ENCODE measurements around the gene ERC2. TPM values are rescaled to one million over a fixed set of nuclear protein-coding genes. Genes with fewer than 3 reads are reported as not detected.

Gene ERC2
- total and polyA plus RNA-seq, 12 donors = 0.22 to 4.2 (median 1.7) TPM

- no peaks in the 10 kb centered on the region for H3K9me3 ChIP-seq
- DNase-seq (no peak), ATAC-seq (no peak)
- intact Hi-C loops (cut with DNase I) = no loop called here
- H3K27me3 ChIP-seq = peaks cover 0 to 19% (median 0%) of the 10 kb centered on the region in 7 donors
- TF ChIP-seq CTCF (IDR thresholded peaks at IDR 0.05) = no peak
- H3K4me1 ChIP-seq = peaks cover 0 to 14% (median 0%) of the 10 kb centered on the region in 9 donors
- H3K4me3 ChIP-seq = no peak overlapping the region
- 42 to 44% methylated on average over 4 of the region's 4 CpGs for WGBS, 2 donors
- no peaks in the 10 kb centered on the region for H3K36me3 ChIP-seq
- H3K27ac ChIP-seq = no peak overlapping the region
These were observed 850.9 kb downstream of the ERC2 start for GRCh38 chr3:55617385-55617784.

DNA sequence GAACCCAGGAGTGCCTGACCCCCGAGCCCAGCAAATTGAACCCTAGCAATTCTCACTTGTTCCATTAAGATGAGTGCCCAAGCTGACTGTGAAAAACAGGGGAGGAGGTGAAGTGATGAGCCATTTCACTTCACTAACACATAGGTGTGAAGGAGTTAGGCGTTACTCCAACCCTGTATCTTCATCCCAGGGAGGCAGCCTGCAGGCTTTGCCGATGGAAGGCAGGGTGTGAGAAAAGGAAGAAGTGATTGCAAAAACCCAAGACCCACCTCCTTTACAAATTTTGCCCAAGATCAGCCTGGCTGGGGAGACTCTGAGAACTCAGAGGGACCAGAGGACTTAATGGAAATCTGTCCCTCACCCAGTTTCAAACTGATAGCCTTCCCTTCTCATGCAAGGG is 851.5 kb downstream of the ERC2 start:
- Histone ChIP-seq H3K9me3 (no peaks in the 10 kb centered on the region), H3K4me3 (no peak overlapping the region), H3K27ac (no peak overlapping the region), H3K36me3 (no peaks in the 10 kb centered on the region), H3K4me1 (peaks cover 0 to 14% (median 0%) of the 10 kb centered on the region in 9 donors), H3K27me3 (peaks cover 0 to 17% (median 0%) of the 10 kb centered on the region in 7 donors)
- WGBS, 2 donors = 73 to 81% methylated on average over 3 of the region's 3 CpGs
- DNase-seq (no peak), ATAC-seq (no peak)
- TF ChIP-seq CTCF (IDR thresholded peaks at IDR 0.05) = no peak
- intact Hi-C loops (cut with DNase I) = no loop called here

GRCh38 chr3:55615694-55616295 is 852.5 kb downstream of the ERC2 start:
- TF ChIP-seq CTCF (IDR thresholded peaks at IDR 0.05) = no peak
- H3K4me1 ChIP-seq = peaks cover 0 to 12% (median 0%) of the 10 kb centered on the region in 9 donors
- no peaks in the 10 kb centered on the region for H3K36me3 ChIP-seq
- H3K4me3 ChIP-seq = no peak overlapping the region
- no peaks in the 10 kb centered on the region for H3K9me3 ChIP-seq
- intact Hi-C loops (cut with DNase I) = no loop called here
- H3K27ac ChIP-seq = peak overlapping the region in 1 of 10 donors; percentile 35
- peaks cover 0 to 11% (median 0%) of the 10 kb centered on the region in 7 donors for H3K27me3 ChIP-seq
- WGBS, 2 donors = 56 to 71% methylated on average over 8 of the region's 8 CpGs
- ATAC-seq (peak in 3 of 8 donors; percentile 42 to 84 (median 52)), DNase-seq (no peak)

GRCh38 chr3:55615039-55615693 is 853.1 kb downstream of the ERC2 start:
- Histone ChIP-seq H3K9me3 (no peaks in the 10 kb centered on the region), H3K27ac (peak overlapping the region in 1 of 10 donors; percentile 35), H3K36me3 (no peaks in the 10 kb centered on the region), H3K4me1 (peaks cover 0 to 10% (median 0%) of the 10 kb centered on the region in 9 donors), H3K4me3 (no peak overlapping the region), H3K27me3 (peaks cover 0 to 5% (median 0%) of the 10 kb centered on the region in 7 donors)
- ATAC-seq (no peak), DNase-seq (no peak)
- no peak for TF ChIP-seq CTCF (IDR thresholded peaks at IDR 0.05)
- intact Hi-C loops (cut with DNase I) = no loop called here
- 63 to 77% methylated on average over 4 of the region's 4 CpGs for WGBS, 2 donors

Data from heart right ventricle (tissue), 16 donors.